Activated CD4-positive, alpha-beta memory T cell treated with anti-CD3 and anti-CD28 coated beads for 36 hours (primary cell): ENCODE data around the gene MTUS2. TPM values are rescaled to one million over a fixed set of nuclear protein-coding genes. Genes with fewer than 3 reads are reported as not detected.

ENCODE experiments used
- CTCF ChIA-PET: fragments of 350-600 bp; sonication (Branson Sonifier 250); formaldehyde crosslinking; loops from one replicate; lab custom pipeline; 2021; ENCODE audit warnings: antibody characterized with exemption, inconsistent platforms; lab: Charles Lee
- POLR2A ChIA-PET: fragments of 350-600 bp; sonication (Branson Sonifier 250); formaldehyde crosslinking; loops from one replicate; lab custom pipeline; 2021; ENCODE audit warnings: antibody characterized with exemption; lab: Charles Lee
- DNase-seq: peaks from one replicate; pipeline ENCODE4 v3.0.0-alpha.2; 2020
- H3K27ac Mint-ChIP-seq: one replicate; pipeline ENCODE4 v1.8.0; 2021; ENCODE audit warnings: mixed read lengths
- H3K27me3 Mint-ChIP-seq: one replicate; pipeline ENCODE4 v1.8.0; 2021; ENCODE audit warnings: mixed read lengths
- H3K36me3 Mint-ChIP-seq: one replicate; pipeline ENCODE4 v1.8.0; 2021; ENCODE audit warnings: mixed read lengths
- H3K4me1 Mint-ChIP-seq: one replicate; pipeline ENCODE4 v1.8.0; 2021; ENCODE audit warnings: low read depth, mixed read lengths
- H3K4me3 Mint-ChIP-seq: one replicate; pipeline ENCODE4 v1.8.0; 2021; ENCODE audit warnings: mild to moderate bottlenecking, mixed read lengths
- H3K9me3 Mint-ChIP-seq: one replicate; pipeline ENCODE4 v1.8.0; 2021; ENCODE audit warnings: mixed read lengths
- intact Hi-C: fragments of 100-400 bp; cut with micrococcal nuclease; formaldehyde crosslinking; loops from one replicate; pipeline ENCODE4 v1.15.1; 2023
- total RNA-seq, 2 experiments: library from RNA; stranded (reverse); gene quantifications; one replicate each; pipeline ENCODE4 v1.2.3, GENCODE V29; 2021

The MTUS2 gene
- total RNA-seq, 2 experiments from 2014 or later: not detected

GRCh38 chr13:29125934-29126424 lies 305.8 kb downstream of the MTUS2 start:
- CTCF ChIA-PET: interaction anchor here (1.2 kb wide), 1 partner anchor 20 kb away, joined by 3 read pairs; no protein-coding TSS in a partner anchor
- intact Hi-C loops: loop anchor here (5.0 to 10.0 kb wide), 3 partner anchors 469 to 1019 kb away; partner anchors contain the start of gene POMP
- Mint-ChIP-seq H3K27ac (peak overlapping the region; percentile 62), H3K36me3 (no peaks in the 10 kb centered on the region), H3K27me3 (no peaks in the 10 kb centered on the region), H3K4me1 (peaks cover 19% of the 10 kb centered on the region), H3K9me3 (no peaks in the 10 kb centered on the region), H3K4me3 (no peak overlapping the region)
- DNase-seq: no peak
- POLR2A ChIA-PET: interaction anchor here (1.2 kb wide), 1 partner anchor 45 kb away, joined by 3 read pairs; no protein-coding TSS in a partner anchor

- CTCF ChIA-PET: no interaction called here
- intact Hi-C loops: loop anchor here (5.0 to 10.0 kb wide), 3 partner anchors 472 to 1015 kb away; partner anchors contain the start of gene POMP
- Mint-ChIP-seq H3K36me3 (no peaks in the 10 kb centered on the region), H3K27me3 (no peaks in the 10 kb centered on the region), H3K27ac (no peak overlapping the region), H3K4me3 (no peak overlapping the region), H3K9me3 (no peaks in the 10 kb centered on the region), H3K4me1 (peaks cover 18% of the 10 kb centered on the region)
- POLR2A ChIA-PET: no interaction called here
- DNase-seq: no peak
Observed at GRCh38 chr13:29129616-29130015, 309.5 kb downstream of the MTUS2 start.

- no peak overlapping the region for H3K27ac Mint-ChIP-seq
- H3K4me1 Mint-ChIP-seq: peaks cover 10% of the 10 kb centered on the region
- H3K9me3 Mint-ChIP-seq: no peaks in the 10 kb centered on the region
- H3K36me3 Mint-ChIP-seq: no peaks in the 10 kb centered on the region
- intact Hi-C loops: no loop called here
- ChIA-PET POLR2A (no interaction called here), CTCF (no interaction called here)
- DNase-seq: no peak
- H3K27me3 Mint-ChIP-seq: no peaks in the 10 kb centered on the region
- H3K4me3 Mint-ChIP-seq: no peak overlapping the region
Observed at GRCh38 chr13:29131159-29131558, 311.0 kb downstream of the MTUS2 start.

GRCh38 chr13:29131881-29132668 lies 311.9 kb downstream of the MTUS2 start:
- H3K36me3 Mint-ChIP-seq: no peaks in the 10 kb centered on the region
- no peak for DNase-seq
- intact Hi-C loops: no loop called here
- no peak overlapping the region for H3K4me3 Mint-ChIP-seq
- no peaks in the 10 kb centered on the region for H3K27me3 Mint-ChIP-seq
- peaks cover 5% of the 10 kb centered on the region for H3K9me3 Mint-ChIP-seq
- ChIA-PET CTCF (no interaction called here), POLR2A (no interaction called here)
- H3K4me1 Mint-ChIP-seq: peaks cover 2% of the 10 kb centered on the region
- H3K27ac Mint-ChIP-seq: no peak overlapping the region

- Mint-ChIP-seq H3K4me1 (no peaks in the 10 kb centered on the region), H3K9me3 (peaks cover 9% of the 10 kb centered on the region), H3K27me3 (no peaks in the 10 kb centered on the region), H3K27ac (no peak overlapping the region), H3K36me3 (no peaks in the 10 kb centered on the region), H3K4me3 (no peak overlapping the region)
- POLR2A ChIA-PET: no interaction called here
- no peak for DNase-seq
- intact Hi-C loops: no loop called here
- CTCF ChIA-PET: no interaction called here
Observed at GRCh38 chr13:29136341-29136740, 316.2 kb downstream of the MTUS2 start.

GRCh38 chr13:29137016-29137415 lies 316.9 kb downstream of the MTUS2 start:
- H3K27me3 Mint-ChIP-seq: no peaks in the 10 kb centered on the region
- H3K36me3 Mint-ChIP-seq: no peaks in the 10 kb centered on the region
- intact Hi-C loops: no loop called here
- CTCF ChIA-PET: no interaction called here
- no peak overlapping the region for H3K4me3 Mint-ChIP-seq
- peaks cover 9% of the 10 kb centered on the region for H3K9me3 Mint-ChIP-seq
- H3K27ac Mint-ChIP-seq: no peak overlapping the region
- POLR2A ChIA-PET: no interaction called here
- no peaks in the 10 kb centered on the region for H3K4me1 Mint-ChIP-seq
- DNase-seq: no peak

GRCh38 chr13:29137995-29138394 lies 317.9 kb downstream of the MTUS2 start:
- Mint-ChIP-seq H3K27me3 (no peaks in the 10 kb centered on the region), H3K27ac (no peak overlapping the region), H3K4me3 (no peak overlapping the region), H3K9me3 (peaks cover 9% of the 10 kb centered on the region), H3K4me1 (no peaks in the 10 kb centered on the region), H3K36me3 (no peaks in the 10 kb centered on the region)
- intact Hi-C loops: no loop called here
- CTCF ChIA-PET: no interaction called here
- POLR2A ChIA-PET: no interaction called here
- DNase-seq: no peak

GRCh38 chr13:29140277-29140676 lies 320.1 kb downstream of the MTUS2 start:
- H3K27ac Mint-ChIP-seq: no peak overlapping the region
- H3K4me1 Mint-ChIP-seq: no peaks in the 10 kb centered on the region
- CTCF ChIA-PET: no interaction called here
- no peak for DNase-seq
- POLR2A ChIA-PET: no interaction called here
- no peaks in the 10 kb centered on the region for H3K36me3 Mint-ChIP-seq
- no peaks in the 10 kb centered on the region for H3K27me3 Mint-ChIP-seq
- intact Hi-C loops: no loop called here
- no peak overlapping the region for H3K4me3 Mint-ChIP-seq
- H3K9me3 Mint-ChIP-seq: peaks cover 9% of the 10 kb centered on the region

GRCh38 chr13:29143847-29144246 lies 323.7 kb downstream of the MTUS2 start:
- no peaks in the 10 kb centered on the region for H3K4me1 Mint-ChIP-seq
- no peaks in the 10 kb centered on the region for H3K36me3 Mint-ChIP-seq
- intact Hi-C loops: no loop called here
- no peaks in the 10 kb centered on the region for H3K27me3 Mint-ChIP-seq
- POLR2A ChIA-PET: no interaction called here
- H3K4me3 Mint-ChIP-seq: no peak overlapping the region
- CTCF ChIA-PET: interaction anchor here (0.5 to 0.6 kb wide), 2 partner anchors 56 to 821 kb away, joined by 3 read pairs; no protein-coding TSS in a partner anchor
- no peak for DNase-seq
- peaks cover 12% of the 10 kb centered on the region for H3K9me3 Mint-ChIP-seq
- H3K27ac Mint-ChIP-seq: no peak overlapping the region

- no peak overlapping the region for H3K27ac Mint-ChIP-seq
- no peaks in the 10 kb centered on the region for H3K4me1 Mint-ChIP-seq
- no peaks in the 10 kb centered on the region for H3K36me3 Mint-ChIP-seq
- no peaks in the 10 kb centered on the region for H3K27me3 Mint-ChIP-seq
- no peak for DNase-seq
- H3K4me3 Mint-ChIP-seq: no peak overlapping the region
- intact Hi-C loops: no loop called here
- CTCF ChIA-PET: no interaction called here
- peaks cover 12% of the 10 kb centered on the region for H3K9me3 Mint-ChIP-seq
- POLR2A ChIA-PET: no interaction called here
Observed at GRCh38 chr13:29154390-29154789, 334.3 kb downstream of the MTUS2 start.

GRCh38 chr13:29156136-29156535 lies 336.0 kb downstream of the MTUS2 start:
- H3K4me3 Mint-ChIP-seq: no peak overlapping the region
- H3K4me1 Mint-ChIP-seq: no peaks in the 10 kb centered on the region
- no peaks in the 10 kb centered on the region for H3K27me3 Mint-ChIP-seq
- H3K9me3 Mint-ChIP-seq: peaks cover 11% of the 10 kb centered on the region
- no peak overlapping the region for H3K27ac Mint-ChIP-seq
- no peaks in the 10 kb centered on the region for H3K36me3 Mint-ChIP-seq
- ChIA-PET POLR2A (no interaction called here), CTCF (no interaction called here)
- intact Hi-C loops: no loop called here
- DNase-seq: no peak

- no peaks in the 10 kb centered on the region for H3K9me3 Mint-ChIP-seq
- CTCF ChIA-PET: no interaction called here
- no peaks in the 10 kb centered on the region for H3K27me3 Mint-ChIP-seq
- no peak overlapping the region for H3K27ac Mint-ChIP-seq
- H3K4me3 Mint-ChIP-seq: no peak overlapping the region
- H3K4me1 Mint-ChIP-seq: no peaks in the 10 kb centered on the region
- no peaks in the 10 kb centered on the region for H3K36me3 Mint-ChIP-seq
- intact Hi-C loops: no loop called here
- POLR2A ChIA-PET: no interaction called here
- DNase-seq: no peak
Observed at GRCh38 chr13:29159871-29160270, 339.7 kb downstream of the MTUS2 start.

- Mint-ChIP-seq H3K4me3 (no peak overlapping the region), H3K4me1 (no peaks in the 10 kb centered on the region), H3K9me3 (no peaks in the 10 kb centered on the region), H3K27ac (no peak overlapping the region), H3K27me3 (no peaks in the 10 kb centered on the region), H3K36me3 (no peaks in the 10 kb centered on the region)
- intact Hi-C loops: no loop called here
- no peak for DNase-seq
- ChIA-PET CTCF (no interaction called here), POLR2A (no interaction called here)
Observed at GRCh38 chr13:29160862-29161261, 340.7 kb downstream of the MTUS2 start.
